HepG2 (cell line): ENCODE measurements around the gene GTSF1L. TPM values are rescaled to one million over a fixed set of nuclear protein-coding genes. Genes with fewer than 3 reads are reported as not detected.

Experiments
- HNRNPK ChIP-seq: fragments of 200-400 bp; formaldehyde crosslinking; IDR thresholded peaks from 2 replicates; pipeline ENCODE4 v1.6.1; 2018; ENCODE audit warnings: low read length, low read depth, moderate library complexity, mild to moderate bottlenecking; ENCODE audit not compliant: poor library complexity, severe bottlenecking
- MBNL3 ChIP-seq: fragments of 250-450 bp; sonication (Bioruptor Pico); conservative IDR thresholded peaks from 2 replicates; pipeline ENCODE4 v1.8.0; 2022; ENCODE audit warnings: mild to moderate bottlenecking, inconsistent platforms
- NR2C2 ChIP-seq: sonication (generic); formaldehyde crosslinking; IDR thresholded peaks from 2 replicates; pipeline ENCODE4 v1.4.0; 2020; ENCODE audit warnings: missing genetic modification reagents, mild to moderate bottlenecking, moderate library complexity, borderline replicate concordance
- PRPF4 ChIP-seq: fragments of 200-400 bp; formaldehyde crosslinking; IDR thresholded peaks from 2 replicates; pipeline ENCODE4 v1.6.1; 2016; ENCODE audit warnings: low read length, low read depth; ENCODE audit not compliant: poor library complexity, severe bottlenecking
- SMAD3 ChIP-seq: sonication (generic); formaldehyde crosslinking; IDR thresholded peaks from 2 replicates; pipeline ENCODE4 v1.4.0; 2020; ENCODE audit warnings: missing genetic modification reagents
- ZBTB7A ChIP-seq: sonication (generic); formaldehyde crosslinking; IDR thresholded peaks from 2 replicates; pipeline ENCODE4 v1.8.0; 2022; ENCODE audit warnings: mild to moderate bottlenecking, missing genetic modification reagents
- ZNF614 ChIP-seq: IDR thresholded peaks from 2 replicates; pipeline ENCODE4 v1.6.1; 2018; ENCODE audit warnings: missing biosample characterization, missing genetic modification reagents, inconsistent platforms, borderline replicate concordance
- polyA plus RNA-seq, 8 experiments: library from polyadenylated mRNA; depleted of rRNA in 3 of 8; stranded (reverse) in 7 of 8; unstranded in 1 of 8; fragments of >200 nt; fragmentation: Illumina TruSeq in 4 of 8; extraction: Trizol in 4 of 8; gene quantifications; 2 replicates each; pipeline versions ENCODE4 v1.2.1 to v1.2.3, GENCODE V29; 2011 to 2016; ENCODE audit warnings: low read depth in 4 of 8, missing spikeins in 1 of 8, mixed read lengths in 1 of 8; ENCODE audit not compliant: insufficient read depth in 1 of 8
- total RNA-seq, 5 experiments: library from RNA; depleted of rRNA; stranded (reverse); fragments of >200 nt; fragmentation: Illumina TruSeq; extraction: Trizol; gene quantifications; 2 replicates each; pipeline ENCODE4 v1.2.3, GENCODE V29; 2016; ENCODE audit warnings: low read depth in 1 of 5
- TF ChIP-seq, protein P1 (sequence below): sonication (generic); formaldehyde crosslinking; IDR thresholded peaks from 2 replicates; pipeline ENCODE4 v1.4.0; 2020; ENCODE audit warnings: missing genetic modification reagents
- TF ChIP-seq, protein P2 (sequence below): sonication (generic); formaldehyde crosslinking; IDR thresholded peaks from 2 replicates; pipeline ENCODE4 v1.4.0; 2020; ENCODE audit warnings: mild to moderate bottlenecking, missing genetic modification reagents
- TF ChIP-seq, protein P3 (sequence below): IDR thresholded peaks from 2 replicates; pipeline ENCODE4 v1.6.1; 2016; ENCODE audit warnings: low read depth, missing genetic modification reagents, missing compliant biosample characterization
- TF ChIP-seq, protein P4 (sequence below): sonication (generic); formaldehyde crosslinking; IDR thresholded peaks from 2 replicates; pipeline ENCODE4 v1.4.0; 2020; ENCODE audit warnings: missing genetic modification reagents; ENCODE audit errors: not compliant biosample characterization
- TF ChIP-seq, protein P5 (sequence below): sonication (generic); formaldehyde crosslinking; IDR thresholded peaks from 2 replicates; pipeline ENCODE4 v1.4.0; 2020; ENCODE audit warnings: missing genetic modification reagents

Gene GTSF1L
- total and polyA plus RNA-seq, 2 of the 13 experiments (the other 11 are each of a cell fraction or from before 2014, with no cell fraction given): not detected

DNA sequence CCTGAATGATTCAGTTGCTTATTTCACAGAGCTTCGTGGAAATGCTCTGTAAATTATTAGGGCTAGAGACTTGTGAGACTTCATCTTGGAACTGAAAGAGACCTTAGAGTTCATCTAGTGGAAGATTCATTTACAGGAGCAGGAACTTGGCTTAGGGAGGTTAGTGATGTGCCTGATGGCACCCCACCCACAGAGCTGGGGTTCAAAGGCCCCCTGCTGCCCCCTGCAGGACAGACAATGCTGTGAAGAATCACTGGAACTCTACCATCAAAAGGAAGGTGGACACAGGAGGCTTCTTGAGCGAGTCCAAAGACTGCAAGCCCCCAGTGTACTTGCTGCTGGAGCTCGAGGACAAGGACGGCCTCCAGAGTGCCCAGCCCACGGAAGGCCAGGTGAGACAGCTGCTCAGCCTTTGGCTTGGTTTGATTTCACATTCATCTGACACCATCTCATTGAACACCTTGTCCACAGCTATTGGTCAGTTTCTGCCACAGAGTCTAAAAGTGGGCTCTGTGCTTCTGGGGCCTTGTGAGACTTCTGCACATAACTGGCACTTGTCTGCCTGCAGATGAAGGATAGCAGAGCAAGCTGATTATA is 34.8 kb downstream of the GTSF1L start (continued):
- TF ChIP-seq, protein P1, sequence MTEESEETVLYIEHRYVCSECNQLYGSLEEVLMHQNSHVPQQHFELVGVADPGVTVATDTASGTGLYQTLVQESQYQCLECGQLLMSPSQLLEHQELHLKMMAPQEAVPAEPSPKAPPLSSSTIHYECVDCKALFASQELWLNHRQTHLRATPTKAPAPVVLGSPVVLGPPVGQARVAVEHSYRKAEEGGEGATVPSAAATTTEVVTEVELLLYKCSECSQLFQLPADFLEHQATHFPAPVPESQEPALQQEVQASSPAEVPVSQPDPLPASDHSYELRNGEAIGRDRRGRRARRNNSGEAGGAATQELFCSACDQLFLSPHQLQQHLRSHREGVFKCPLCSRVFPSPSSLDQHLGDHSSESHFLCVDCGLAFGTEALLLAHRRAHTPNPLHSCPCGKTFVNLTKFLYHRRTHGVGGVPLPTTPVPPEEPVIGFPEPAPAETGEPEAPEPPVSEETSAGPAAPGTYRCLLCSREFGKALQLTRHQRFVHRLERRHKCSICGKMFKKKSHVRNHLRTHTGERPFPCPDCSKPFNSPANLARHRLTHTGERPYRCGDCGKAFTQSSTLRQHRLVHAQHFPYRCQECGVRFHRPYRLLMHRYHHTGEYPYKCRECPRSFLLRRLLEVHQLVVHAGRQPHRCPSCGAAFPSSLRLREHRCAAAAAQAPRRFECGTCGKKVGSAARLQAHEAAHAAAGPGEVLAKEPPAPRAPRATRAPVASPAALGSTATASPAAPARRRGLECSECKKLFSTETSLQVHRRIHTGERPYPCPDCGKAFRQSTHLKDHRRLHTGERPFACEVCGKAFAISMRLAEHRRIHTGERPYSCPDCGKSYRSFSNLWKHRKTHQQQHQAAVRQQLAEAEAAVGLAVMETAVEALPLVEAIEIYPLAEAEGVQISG (CRISPR knock-in tag): 0 out of 2 replicates have a peak, but pooled peaks have one; percentile 35
- no peak for TF ChIP-seq MBNL3 (CRISPR knock-in tag)
- 0 out of 2 replicates have a peak, but pooled peaks have one; percentile 30 for TF ChIP-seq ZNF614 (CRISPR knock-in tag)
- TF ChIP-seq, protein P2, sequence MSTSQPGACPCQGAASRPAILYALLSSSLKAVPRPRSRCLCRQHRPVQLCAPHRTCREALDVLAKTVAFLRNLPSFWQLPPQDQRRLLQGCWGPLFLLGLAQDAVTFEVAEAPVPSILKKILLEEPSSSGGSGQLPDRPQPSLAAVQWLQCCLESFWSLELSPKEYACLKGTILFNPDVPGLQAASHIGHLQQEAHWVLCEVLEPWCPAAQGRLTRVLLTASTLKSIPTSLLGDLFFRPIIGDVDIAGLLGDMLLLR: peak; percentile 57; the same call in 1 of the 2 replicates
- TF ChIP-seq, protein P3, sequence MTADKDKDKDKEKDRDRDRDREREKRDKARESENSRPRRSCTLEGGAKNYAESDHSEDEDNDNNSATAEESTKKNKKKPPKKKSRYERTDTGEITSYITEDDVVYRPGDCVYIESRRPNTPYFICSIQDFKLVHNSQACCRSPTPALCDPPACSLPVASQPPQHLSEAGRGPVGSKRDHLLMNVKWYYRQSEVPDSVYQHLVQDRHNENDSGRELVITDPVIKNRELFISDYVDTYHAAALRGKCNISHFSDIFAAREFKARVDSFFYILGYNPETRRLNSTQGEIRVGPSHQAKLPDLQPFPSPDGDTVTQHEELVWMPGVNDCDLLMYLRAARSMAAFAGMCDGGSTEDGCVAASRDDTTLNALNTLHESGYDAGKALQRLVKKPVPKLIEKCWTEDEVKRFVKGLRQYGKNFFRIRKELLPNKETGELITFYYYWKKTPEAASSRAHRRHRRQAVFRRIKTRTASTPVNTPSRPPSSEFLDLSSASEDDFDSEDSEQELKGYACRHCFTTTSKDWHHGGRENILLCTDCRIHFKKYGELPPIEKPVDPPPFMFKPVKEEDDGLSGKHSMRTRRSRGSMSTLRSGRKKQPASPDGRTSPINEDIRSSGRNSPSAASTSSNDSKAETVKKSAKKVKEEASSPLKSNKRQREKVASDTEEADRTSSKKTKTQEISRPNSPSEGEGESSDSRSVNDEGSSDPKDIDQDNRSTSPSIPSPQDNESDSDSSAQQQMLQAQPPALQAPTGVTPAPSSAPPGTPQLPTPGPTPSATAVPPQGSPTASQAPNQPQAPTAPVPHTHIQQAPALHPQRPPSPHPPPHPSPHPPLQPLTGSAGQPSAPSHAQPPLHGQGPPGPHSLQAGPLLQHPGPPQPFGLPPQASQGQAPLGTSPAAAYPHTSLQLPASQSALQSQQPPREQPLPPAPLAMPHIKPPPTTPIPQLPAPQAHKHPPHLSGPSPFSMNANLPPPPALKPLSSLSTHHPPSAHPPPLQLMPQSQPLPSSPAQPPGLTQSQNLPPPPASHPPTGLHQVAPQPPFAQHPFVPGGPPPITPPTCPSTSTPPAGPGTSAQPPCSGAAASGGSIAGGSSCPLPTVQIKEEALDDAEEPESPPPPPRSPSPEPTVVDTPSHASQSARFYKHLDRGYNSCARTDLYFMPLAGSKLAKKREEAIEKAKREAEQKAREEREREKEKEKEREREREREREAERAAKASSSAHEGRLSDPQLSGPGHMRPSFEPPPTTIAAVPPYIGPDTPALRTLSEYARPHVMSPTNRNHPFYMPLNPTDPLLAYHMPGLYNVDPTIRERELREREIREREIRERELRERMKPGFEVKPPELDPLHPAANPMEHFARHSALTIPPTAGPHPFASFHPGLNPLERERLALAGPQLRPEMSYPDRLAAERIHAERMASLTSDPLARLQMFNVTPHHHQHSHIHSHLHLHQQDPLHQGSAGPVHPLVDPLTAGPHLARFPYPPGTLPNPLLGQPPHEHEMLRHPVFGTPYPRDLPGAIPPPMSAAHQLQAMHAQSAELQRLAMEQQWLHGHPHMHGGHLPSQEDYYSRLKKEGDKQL (CRISPR knock-in tag): no peak
- TF ChIP-seq SMAD3 (CRISPR knock-in tag): 0 out of 2 replicates have a peak, but pooled peaks have one; percentile 33
- no peak for TF ChIP-seq ZBTB7A (CRISPR knock-in tag)
- TF ChIP-seq NR2C2 (CRISPR knock-in tag): no peak
- TF ChIP-seq, protein P4, sequence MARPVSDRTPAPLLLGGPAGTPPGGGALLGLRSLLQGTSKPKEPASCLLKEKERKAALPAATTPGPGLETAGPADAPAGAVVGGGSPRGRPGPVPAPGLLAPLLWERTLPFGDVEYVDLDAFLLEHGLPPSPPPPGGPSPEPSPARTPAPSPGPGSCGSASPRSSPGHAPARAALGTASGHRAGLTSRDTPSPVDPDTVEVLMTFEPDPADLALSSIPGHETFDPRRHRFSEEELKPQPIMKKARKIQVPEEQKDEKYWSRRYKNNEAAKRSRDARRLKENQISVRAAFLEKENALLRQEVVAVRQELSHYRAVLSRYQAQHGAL (CRISPR knock-in tag): no peak
- no peak for TF ChIP-seq PRPF4
- TF ChIP-seq, protein P5, sequence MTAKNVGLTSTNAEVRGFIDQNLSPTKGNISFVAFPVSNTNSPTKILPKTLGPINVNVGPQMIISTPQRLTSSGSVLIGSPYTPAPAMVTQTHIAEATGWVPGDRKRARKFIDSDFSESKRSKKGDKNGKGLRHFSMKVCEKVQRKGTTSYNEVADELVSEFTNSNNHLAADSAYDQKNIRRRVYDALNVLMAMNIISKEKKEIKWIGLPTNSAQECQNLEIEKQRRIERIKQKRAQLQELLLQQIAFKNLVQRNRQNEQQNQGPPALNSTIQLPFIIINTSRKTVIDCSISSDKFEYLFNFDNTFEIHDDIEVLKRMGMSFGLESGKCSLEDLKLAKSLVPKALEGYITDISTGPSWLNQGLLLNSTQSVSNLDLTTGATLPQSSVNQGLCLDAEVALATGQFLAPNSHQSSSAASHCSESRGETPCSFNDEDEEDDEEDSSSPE: 0 out of 2 replicates have a peak, but pooled peaks have one; percentile 18
- no peak for TF ChIP-seq HNRNPK
